ENCODE data around the gene DIAPH2.

The DIAPH2 gene

GRCh38 chrX:97482666-97483300 lies 798.1 kb downstream of the DIAPH2 start:
- no peak for DNase-seq (ENCODE audit: low read depth)

GRCh38 chrX:97490656-97491055 lies 806.0 kb downstream of the DIAPH2 start:
- no peak for DNase-seq (ENCODE audit: low read depth)

GRCh38 chrX:97494756-97495372 lies 810.2 kb downstream of the DIAPH2 start:
- no peak for DNase-seq (ENCODE audit: low read depth)

- DNase-seq (ENCODE audit: low read depth): no peak
These were observed 813.5 kb downstream of the DIAPH2 start for GRCh38 chrX:97498093-97498492.

- no peak for DNase-seq (ENCODE audit: low read depth)
These were observed 819.8 kb downstream of the DIAPH2 start for GRCh38 chrX:97504431-97504830.

- no peak for DNase-seq (ENCODE audit: low read depth)
These were observed 833.1 kb downstream of the DIAPH2 start for GRCh38 chrX:97517763-97518162.

- DNase-seq (ENCODE audit: low read depth): no peak
These were observed 837.7 kb downstream of the DIAPH2 start for GRCh38 chrX:97522307-97522706.

- DNase-seq (ENCODE audit: low read depth): no peak
These were observed 839.7 kb downstream of the DIAPH2 start for GRCh38 chrX:97524340-97524739.

- DNase-seq (ENCODE audit: low read depth): no peak
These were observed 840.4 kb downstream of the DIAPH2 start for GRCh38 chrX:97524997-97525396.

- no peak for DNase-seq (ENCODE audit: low read depth)
These were observed 841.3 kb downstream of the DIAPH2 start for GRCh38 chrX:97525981-97526380.

- no peak for DNase-seq (ENCODE audit: low read depth)
These were observed 843.1 kb downstream of the DIAPH2 start for GRCh38 chrX:97527725-97528124.

- DNase-seq (ENCODE audit: low read depth): no peak
These were observed 845.0 kb downstream of the DIAPH2 start for GRCh38 chrX:97529536-97530200.

GRCh38 chrX:97531825-97532224 lies 847.2 kb downstream of the DIAPH2 start:
- DNase-seq (ENCODE audit: low read depth): no peak

- no peak for DNase-seq (ENCODE audit: low read depth)
These were observed 854.1 kb downstream of the DIAPH2 start for GRCh38 chrX:97538745-97539144.

GRCh38 chrX:97539970-97540519 lies 855.4 kb downstream of the DIAPH2 start:
- DNase-seq (ENCODE audit: low read depth): no peak

- no peak for DNase-seq (ENCODE audit: low read depth)
These were observed 863.4 kb downstream of the DIAPH2 start for GRCh38 chrX:97547877-97548578.

GRCh38 chrX:97551821-97552220 lies 867.2 kb downstream of the DIAPH2 start:
- DNase-seq (ENCODE audit: low read depth): no peak

- no peak for DNase-seq (ENCODE audit: low read depth)
These were observed 869.2 kb downstream of the DIAPH2 start for GRCh38 chrX:97553833-97554232.

- DNase-seq (ENCODE audit: low read depth): no peak
These were observed 871.7 kb downstream of the DIAPH2 start for GRCh38 chrX:97556359-97556758.

GRCh38 chrX:97563531-97564133 lies 879.0 kb downstream of the DIAPH2 start:
- peak; percentile 35 for DNase-seq (ENCODE audit: low read depth)

GRCh38 chrX:97564496-97564895 lies 879.9 kb downstream of the DIAPH2 start:
- DNase-seq (ENCODE audit: low read depth): no peak

- no peak for DNase-seq (ENCODE audit: low read depth)
These were observed 902.5 kb downstream of the DIAPH2 start for GRCh38 chrX:97587171-97587570.

Measured in GM04504 (cell line).